Retinal pigment epithelial cell (primary cell): ENCODE results near the gene PODNL1.

Experiments
- DNase-seq: peaks from one replicate; pipeline ENCODE4 v3.0.0-alpha.2; 2010; ENCODE audit warnings: low read depth
- H3K4me3 ChIP-seq: 2 replicates; pipeline ENCODE4 v1.5.1; 2011; ENCODE audit warnings: mild to moderate bottlenecking, low read length, control low read depth, moderate library complexity
- CTCF ChIP-seq: conservative IDR thresholded peaks from 2 replicates; pipeline ENCODE4 v1.5.1; 2011; ENCODE audit warnings: low read depth, low read length, control low read depth, inconsistent platforms

The PODNL1 gene

GRCh38 chr19:13960863-13961784, 22.9 kb upstream of the PODNL1 start:
- TF ChIP-seq CTCF, result no peak
- H3K4me3 ChIP-seq, result no peak overlapping the region
- no peak for DNase-seq

- H3K4me3 ChIP-seq, result no peak overlapping the region
- peak; percentile 39 for TF ChIP-seq CTCF
- no peak for DNase-seq
These were observed 22.0 kb upstream of the PODNL1 start for GRCh38 chr19:13959962-13960862.

DNA sequence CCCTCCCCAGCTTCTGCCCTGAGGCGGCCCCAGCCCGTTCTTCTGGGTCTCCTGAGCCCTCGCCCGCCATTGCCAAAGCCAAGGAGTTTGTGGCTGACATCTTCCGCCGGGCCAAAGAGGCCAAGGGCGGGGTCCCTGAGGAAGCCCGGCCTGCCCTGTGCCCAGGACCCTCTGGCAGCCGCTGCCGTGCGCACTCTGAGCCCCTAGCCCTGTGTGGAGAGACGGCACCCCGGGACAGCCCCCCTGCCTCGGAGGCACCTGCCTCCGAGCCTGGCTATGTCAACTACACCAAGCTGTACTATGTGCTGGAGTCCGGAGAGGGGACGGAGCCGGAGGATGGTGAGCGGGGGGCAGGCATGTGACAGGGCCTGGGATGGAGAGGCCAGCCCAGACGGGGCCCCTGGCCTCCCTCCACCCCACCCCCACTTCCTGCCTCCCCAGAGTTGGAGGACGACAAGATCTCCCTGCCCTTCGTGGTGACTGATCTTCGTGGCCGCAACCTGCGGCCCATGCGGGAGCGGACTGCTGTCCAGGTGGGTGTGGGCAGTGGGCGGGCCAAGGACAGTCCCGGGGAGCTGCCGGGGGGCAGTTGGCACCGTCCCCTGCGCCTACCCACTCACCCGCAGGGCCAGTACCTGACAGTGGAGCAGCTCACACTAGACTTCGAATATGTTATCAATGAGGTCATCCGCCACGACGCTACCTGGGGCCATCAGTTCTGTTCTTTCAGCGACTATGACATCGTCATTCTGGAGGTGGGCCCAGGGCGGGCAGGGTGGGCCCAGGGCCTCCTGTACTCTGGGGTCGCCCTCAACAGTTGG, 21.1 kb upstream of the PODNL1 start:
- no peak for TF ChIP-seq CTCF
- no peak overlapping the region for H3K4me3 ChIP-seq
- no peak for DNase-seq

DNA sequence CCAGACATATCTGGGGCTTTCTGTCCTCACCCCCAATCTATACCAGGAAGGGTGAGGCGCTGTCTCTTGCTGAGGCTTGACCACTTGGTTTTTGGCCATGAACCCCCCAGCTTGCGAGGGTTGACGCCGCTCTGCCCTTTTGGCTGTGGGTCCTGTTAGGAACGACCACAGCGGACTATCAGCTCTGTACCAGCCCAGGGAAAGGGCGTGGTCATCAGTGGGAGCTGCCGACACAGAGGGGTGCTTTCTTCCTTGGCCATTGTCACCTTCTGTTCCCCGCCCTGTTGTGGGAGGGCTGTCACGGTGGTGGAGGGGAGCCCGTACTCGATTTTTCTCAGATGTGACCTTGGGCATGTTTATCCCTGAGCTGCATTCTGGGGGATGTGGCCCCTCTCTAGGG, 19.8 kb upstream of the PODNL1 start:
- no peak for TF ChIP-seq CTCF
- no peak for DNase-seq
- H3K4me3 ChIP-seq, result no peak overlapping the region

- DNase-seq, result no peak
- no peak overlapping the region for H3K4me3 ChIP-seq
- no peak for TF ChIP-seq CTCF
These were observed 18.8 kb upstream of the PODNL1 start for GRCh38 chr19:13957051-13957450.

DNA sequence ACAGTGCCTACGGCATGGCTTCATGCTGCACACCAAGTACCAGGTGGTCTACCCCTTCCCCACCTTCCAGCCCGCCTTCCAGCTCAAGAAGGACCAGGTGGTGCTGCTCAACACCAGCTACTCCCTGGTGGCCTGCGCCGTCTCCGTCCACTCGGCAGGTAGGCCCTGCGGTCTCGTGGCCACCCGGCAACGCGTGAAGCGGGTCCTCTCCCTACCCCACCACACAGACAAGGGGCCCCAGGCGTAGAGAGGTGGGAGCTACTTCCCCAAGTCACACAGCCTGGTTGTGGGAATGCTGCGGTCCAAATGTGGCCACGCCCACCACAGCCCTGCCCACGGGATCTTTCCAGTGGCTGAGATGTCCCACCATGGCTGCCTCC, 18.1 kb upstream of the PODNL1 start:
- H3K4me3 ChIP-seq, result no peak overlapping the region
- no peak for TF ChIP-seq CTCF
- DNase-seq, result no peak
